Neural progenitor cell (in vitro differentiated cells): Measurements from ENCODE around the gene ESRRG.

Experiments used
- EZH2 ChIP-seq: fragments of 200-600 bp; sonication (generic); IDR thresholded peaks from 2 replicates; pipeline ENCODE4 v1.6.1; 2017; ENCODE audit warnings: antibody characterized with exemption, mild to moderate bottlenecking, moderate library complexity
- EZH2phosphoT487 ChIP-seq: fragments of 200-600 bp; sonication (generic); IDR thresholded peaks from 2 replicates; pipeline ENCODE4 v1.6.1; 2017; ENCODE audit warnings: antibody characterized with exemption
- TF ChIP-seq, protein P1 (sequence below): fragments of 200-600 bp; sonication (generic); IDR thresholded peaks from 2 replicates; pipeline ENCODE4 v1.5.1; 2017; ENCODE audit warnings: antibody characterized with exemption, mild to moderate bottlenecking

DNA sequence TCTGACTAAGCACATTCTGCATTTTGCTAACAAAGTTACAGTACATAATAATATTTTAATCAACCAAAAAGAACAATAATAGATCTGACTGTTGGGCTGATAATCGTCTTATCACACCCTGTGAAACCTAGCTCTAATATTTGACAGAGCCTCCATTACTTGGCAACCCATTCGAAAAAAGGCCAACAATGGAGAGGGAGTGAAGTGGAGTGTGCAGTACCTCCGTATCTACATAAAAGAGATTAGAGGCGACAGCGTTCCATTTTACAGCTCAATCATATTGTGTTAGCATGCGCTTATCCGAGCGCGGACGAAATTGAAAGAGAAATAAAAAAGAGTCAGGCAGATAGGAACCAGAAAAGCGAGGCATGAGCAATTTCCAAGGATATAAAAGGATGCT lies 162.7 kb downstream of the ESRRG start:
- TF ChIP-seq, protein P1, sequence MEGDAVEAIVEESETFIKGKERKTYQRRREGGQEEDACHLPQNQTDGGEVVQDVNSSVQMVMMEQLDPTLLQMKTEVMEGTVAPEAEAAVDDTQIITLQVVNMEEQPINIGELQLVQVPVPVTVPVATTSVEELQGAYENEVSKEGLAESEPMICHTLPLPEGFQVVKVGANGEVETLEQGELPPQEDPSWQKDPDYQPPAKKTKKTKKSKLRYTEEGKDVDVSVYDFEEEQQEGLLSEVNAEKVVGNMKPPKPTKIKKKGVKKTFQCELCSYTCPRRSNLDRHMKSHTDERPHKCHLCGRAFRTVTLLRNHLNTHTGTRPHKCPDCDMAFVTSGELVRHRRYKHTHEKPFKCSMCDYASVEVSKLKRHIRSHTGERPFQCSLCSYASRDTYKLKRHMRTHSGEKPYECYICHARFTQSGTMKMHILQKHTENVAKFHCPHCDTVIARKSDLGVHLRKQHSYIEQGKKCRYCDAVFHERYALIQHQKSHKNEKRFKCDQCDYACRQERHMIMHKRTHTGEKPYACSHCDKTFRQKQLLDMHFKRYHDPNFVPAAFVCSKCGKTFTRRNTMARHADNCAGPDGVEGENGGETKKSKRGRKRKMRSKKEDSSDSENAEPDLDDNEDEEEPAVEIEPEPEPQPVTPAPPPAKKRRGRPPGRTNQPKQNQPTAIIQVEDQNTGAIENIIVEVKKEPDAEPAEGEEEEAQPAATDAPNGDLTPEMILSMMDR: no peak
- TF ChIP-seq EZH2 (no peak), EZH2phosphoT487 (no peak)
